Renal cortical epithelial cell (primary cell): ENCODE measurements around the gene PERM1. TPM values are rescaled to one million over a fixed set of nuclear protein-coding genes. Genes with fewer than 3 reads are reported as not detected.
"Not testable (repeated sequence)": the region's sequence is repeated elsewhere in the genome, so short reads cannot be mapped to it uniquely, and the experiment has no call there.

ENCODE experiments used
- DNase-seq: peaks from one replicate; pipeline ENCODE4 v3.0.0-alpha.2; 2011; ENCODE audit warnings: low read depth
- total RNA-seq: library from RNA; depleted of rRNA; stranded (reverse); fragments of >200 nt; gene quantifications from 2 replicates; pipeline ENCODE4 v1.2.3, GENCODE V29; 2014

PERM1 gene
- total RNA-seq, 1 donor from 2014 or later, result 0.10 TPM

- no peak for DNase-seq
Measured at GRCh38 chr1:978835-979743, 2.8 kb downstream of the PERM1 start.

GRCh38 chr1:978069-978834 is 3.6 kb downstream of the PERM1 start:
- no peak for DNase-seq

- DNase-seq, result not testable (repeated sequence)
Measured at GRCh38 chr1:976791-977190, 5.1 kb downstream of the PERM1 start.

- DNase-seq, result peak; percentile 38
Measured at GRCh38 chr1:975896-976683, 5.8 kb downstream of the PERM1 start.

GRCh38 chr1:975365-975764 is 6.5 kb downstream of the PERM1 start:
- DNase-seq, result no peak

- DNase-seq, result no peak
Measured at GRCh38 chr1:974687-975328, 7.1 kb downstream of the PERM1 start.

GRCh38 chr1:974293-974640 is 7.6 kb downstream of the PERM1 start:
- DNase-seq, result no peak

- no peak for DNase-seq
Measured at GRCh38 chr1:973459-974292, 8.2 kb downstream of the PERM1 start.

GRCh38 chr1:972726-973458 is 9.0 kb downstream of the PERM1 start:
- no peak for DNase-seq

- no peak for DNase-seq
Measured at GRCh38 chr1:971751-972506, 10.0 kb downstream of the PERM1 start.

- no peak for DNase-seq
Measured at GRCh38 chr1:970973-971730, 10.7 kb downstream of the PERM1 start.

GRCh38 chr1:970242-970972 is 11.5 kb downstream of the PERM1 start:
- DNase-seq, result no peak

GRCh38 chr1:969260-969855 is 12.5 kb downstream of the PERM1 start:
- no peak for DNase-seq

- no peak for DNase-seq
Measured at GRCh38 chr1:967466-968343, 14.2 kb downstream of the PERM1 start.

GRCh38 chr1:966704-967300 is 15.1 kb downstream of the PERM1 start:
- peak; percentile 26 for DNase-seq

GRCh38 chr1:966135-966703 is 15.7 kb downstream of the PERM1 start, which contains the start of gene PLEKHN1:
Gene PLEKHN1, plus strand, starts transcription at chr1:966482. Its CDS starts 50 bp downstream, at chr1:966532.
- DNase-seq, result peak; percentile 28
